PFSK-1 (cell line): Measurements from ENCODE around the gene INPP5F.

Source experiments
- REST ChIP-seq, 2 experiments: IDR thresholded peaks; 2 replicates each; pipeline versions ENCODE4 v1.6.1 to v1.8.0; 2011 to 2012; ENCODE audit warnings: low read depth in 2 of 2, low read length in 2 of 2, control low read depth in 1 of 2, inconsistent platforms in 1 of 2, mild to moderate bottlenecking in 1 of 2, moderate library complexity in 1 of 2; ENCODE audit not compliant: insufficient read depth in 1 of 2
- SIN3A ChIP-seq: IDR thresholded peaks from 2 replicates; pipeline ENCODE4 v1.6.1; 2012; ENCODE audit warnings: mild to moderate bottlenecking, low read length, moderate library complexity, borderline replicate concordance; ENCODE audit not compliant: insufficient read depth

GRCh38 chr10:119754085-119754484, 28.2 kb downstream of the INPP5F start:
- no peak for TF ChIP-seq REST (IDR thresholded peaks at IDR 0.05; ENCODE audit: insufficient read depth in 1 of 2, low read depth in 2 of 2, low read length in 2 of 2)
- TF ChIP-seq SIN3A: no peak
